ENCODE results near the gene DKK2.

DNA sequence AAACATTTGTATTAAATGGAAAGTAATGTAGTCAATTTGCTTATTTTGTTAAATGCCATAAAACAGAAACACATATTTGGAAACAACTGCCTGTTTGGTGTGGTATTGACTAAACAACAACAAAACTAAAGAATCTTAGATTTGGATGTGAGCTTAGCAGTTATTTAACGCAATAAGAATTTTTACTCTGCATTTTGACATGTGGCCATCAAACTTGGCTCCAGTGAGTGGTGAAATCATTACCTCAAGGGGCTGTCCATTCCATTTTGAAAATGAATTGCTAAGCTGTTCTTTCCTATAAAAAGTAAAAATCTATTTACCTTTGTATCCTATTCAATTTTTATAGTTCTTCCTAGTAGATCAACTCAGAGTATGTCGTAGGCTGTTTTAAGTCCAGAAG is 84.2 kb downstream of the DKK2 start:
- TF ChIP-seq, protein P1, sequence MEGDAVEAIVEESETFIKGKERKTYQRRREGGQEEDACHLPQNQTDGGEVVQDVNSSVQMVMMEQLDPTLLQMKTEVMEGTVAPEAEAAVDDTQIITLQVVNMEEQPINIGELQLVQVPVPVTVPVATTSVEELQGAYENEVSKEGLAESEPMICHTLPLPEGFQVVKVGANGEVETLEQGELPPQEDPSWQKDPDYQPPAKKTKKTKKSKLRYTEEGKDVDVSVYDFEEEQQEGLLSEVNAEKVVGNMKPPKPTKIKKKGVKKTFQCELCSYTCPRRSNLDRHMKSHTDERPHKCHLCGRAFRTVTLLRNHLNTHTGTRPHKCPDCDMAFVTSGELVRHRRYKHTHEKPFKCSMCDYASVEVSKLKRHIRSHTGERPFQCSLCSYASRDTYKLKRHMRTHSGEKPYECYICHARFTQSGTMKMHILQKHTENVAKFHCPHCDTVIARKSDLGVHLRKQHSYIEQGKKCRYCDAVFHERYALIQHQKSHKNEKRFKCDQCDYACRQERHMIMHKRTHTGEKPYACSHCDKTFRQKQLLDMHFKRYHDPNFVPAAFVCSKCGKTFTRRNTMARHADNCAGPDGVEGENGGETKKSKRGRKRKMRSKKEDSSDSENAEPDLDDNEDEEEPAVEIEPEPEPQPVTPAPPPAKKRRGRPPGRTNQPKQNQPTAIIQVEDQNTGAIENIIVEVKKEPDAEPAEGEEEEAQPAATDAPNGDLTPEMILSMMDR (IDR thresholded peaks at IDR 0.05): no peak
- TF ChIP-seq, protein P2, sequence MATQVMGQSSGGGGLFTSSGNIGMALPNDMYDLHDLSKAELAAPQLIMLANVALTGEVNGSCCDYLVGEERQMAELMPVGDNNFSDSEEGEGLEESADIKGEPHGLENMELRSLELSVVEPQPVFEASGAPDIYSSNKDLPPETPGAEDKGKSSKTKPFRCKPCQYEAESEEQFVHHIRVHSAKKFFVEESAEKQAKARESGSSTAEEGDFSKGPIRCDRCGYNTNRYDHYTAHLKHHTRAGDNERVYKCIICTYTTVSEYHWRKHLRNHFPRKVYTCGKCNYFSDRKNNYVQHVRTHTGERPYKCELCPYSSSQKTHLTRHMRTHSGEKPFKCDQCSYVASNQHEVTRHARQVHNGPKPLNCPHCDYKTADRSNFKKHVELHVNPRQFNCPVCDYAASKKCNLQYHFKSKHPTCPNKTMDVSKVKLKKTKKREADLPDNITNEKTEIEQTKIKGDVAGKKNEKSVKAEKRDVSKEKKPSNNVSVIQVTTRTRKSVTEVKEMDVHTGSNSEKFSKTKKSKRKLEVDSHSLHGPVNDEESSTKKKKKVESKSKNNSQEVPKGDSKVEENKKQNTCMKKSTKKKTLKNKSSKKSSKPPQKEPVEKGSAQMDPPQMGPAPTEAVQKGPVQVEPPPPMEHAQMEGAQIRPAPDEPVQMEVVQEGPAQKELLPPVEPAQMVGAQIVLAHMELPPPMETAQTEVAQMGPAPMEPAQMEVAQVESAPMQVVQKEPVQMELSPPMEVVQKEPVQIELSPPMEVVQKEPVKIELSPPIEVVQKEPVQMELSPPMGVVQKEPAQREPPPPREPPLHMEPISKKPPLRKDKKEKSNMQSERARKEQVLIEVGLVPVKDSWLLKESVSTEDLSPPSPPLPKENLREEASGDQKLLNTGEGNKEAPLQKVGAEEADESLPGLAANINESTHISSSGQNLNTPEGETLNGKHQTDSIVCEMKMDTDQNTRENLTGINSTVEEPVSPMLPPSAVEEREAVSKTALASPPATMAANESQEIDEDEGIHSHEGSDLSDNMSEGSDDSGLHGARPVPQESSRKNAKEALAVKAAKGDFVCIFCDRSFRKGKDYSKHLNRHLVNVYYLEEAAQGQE (IDR thresholded peaks at IDR 0.05): no peak
- TF ChIP-seq SMC3 (IDR thresholded peaks at IDR 0.05) (no peak), GATA3 (IDR thresholded peaks at IDR 0.05; ENCODE audit: borderline replicate concordance) (no peak), POLR2A (IDR thresholded peaks at IDR 0.05; ENCODE audit: low read length) (no peak), HOXB5 (CRISPR knock-in tag; IDR thresholded peaks at IDR 0.05) (no peak), JUN (IDR thresholded peaks at IDR 0.05) (no peak), ZSCAN20 (CRISPR knock-in tag; IDR thresholded peaks at IDR 0.05) (no peak), EP300 (IDR thresholded peaks at IDR 0.05) (no peak)
- TF ChIP-seq, protein P3, sequence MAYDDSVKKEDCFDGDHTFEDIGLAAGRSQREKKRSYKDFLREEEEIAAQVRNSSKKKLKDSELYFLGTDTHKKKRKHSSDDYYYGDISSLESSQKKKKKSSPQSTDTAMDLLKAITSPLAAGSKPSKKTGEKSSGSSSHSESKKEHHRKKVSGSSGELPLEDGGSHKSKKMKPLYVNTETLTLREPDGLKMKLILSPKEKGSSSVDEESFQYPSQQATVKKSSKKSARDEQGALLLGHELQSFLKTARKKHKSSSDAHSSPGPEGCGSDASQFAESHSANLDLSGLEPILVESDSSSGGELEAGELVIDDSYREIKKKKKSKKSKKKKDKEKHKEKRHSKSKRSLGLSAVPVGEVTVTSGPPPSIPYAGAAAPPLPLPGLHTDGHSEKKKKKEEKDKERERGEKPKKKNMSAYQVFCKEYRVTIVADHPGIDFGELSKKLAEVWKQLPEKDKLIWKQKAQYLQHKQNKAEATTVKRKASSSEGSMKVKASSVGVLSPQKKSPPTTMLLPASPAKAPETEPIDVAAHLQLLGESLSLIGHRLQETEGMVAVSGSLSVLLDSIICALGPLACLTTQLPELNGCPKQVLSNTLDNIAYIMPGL (CRISPR knock-in tag; IDR thresholded peaks at IDR 0.05; ENCODE audit: borderline replicate concordance): no peak
- TF ChIP-seq, protein P4, sequence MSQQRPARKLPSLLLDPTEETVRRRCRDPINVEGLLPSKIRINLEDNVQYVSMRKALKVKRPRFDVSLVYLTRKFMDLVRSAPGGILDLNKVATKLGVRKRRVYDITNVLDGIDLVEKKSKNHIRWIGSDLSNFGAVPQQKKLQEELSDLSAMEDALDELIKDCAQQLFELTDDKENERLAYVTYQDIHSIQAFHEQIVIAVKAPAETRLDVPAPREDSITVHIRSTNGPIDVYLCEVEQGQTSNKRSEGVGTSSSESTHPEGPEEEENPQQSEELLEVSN (IDR thresholded peaks at IDR 0.05; ENCODE audit: borderline replicate concordance, low read depth): no peak
- TF ChIP-seq, protein P5, sequence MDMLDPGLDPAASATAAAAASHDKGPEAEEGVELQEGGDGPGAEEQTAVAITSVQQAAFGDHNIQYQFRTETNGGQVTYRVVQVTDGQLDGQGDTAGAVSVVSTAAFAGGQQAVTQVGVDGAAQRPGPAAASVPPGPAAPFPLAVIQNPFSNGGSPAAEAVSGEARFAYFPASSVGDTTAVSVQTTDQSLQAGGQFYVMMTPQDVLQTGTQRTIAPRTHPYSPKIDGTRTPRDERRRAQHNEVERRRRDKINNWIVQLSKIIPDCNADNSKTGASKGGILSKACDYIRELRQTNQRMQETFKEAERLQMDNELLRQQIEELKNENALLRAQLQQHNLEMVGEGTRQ (IDR thresholded peaks at IDR 0.05): no peak
- TF ChIP-seq, protein P6, sequence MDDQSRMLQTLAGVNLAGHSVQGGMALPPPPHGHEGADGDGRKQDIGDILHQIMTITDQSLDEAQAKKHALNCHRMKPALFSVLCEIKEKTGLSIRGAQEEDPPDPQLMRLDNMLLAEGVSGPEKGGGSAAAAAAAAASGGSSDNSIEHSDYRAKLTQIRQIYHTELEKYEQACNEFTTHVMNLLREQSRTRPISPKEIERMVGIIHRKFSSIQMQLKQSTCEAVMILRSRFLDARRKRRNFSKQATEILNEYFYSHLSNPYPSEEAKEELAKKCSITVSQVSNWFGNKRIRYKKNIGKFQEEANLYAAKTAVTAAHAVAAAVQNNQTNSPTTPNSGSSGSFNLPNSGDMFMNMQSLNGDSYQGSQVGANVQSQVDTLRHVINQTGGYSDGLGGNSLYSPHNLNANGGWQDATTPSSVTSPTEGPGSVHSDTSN (IDR thresholded peaks at IDR 0.05): no peak

Measured in A549 (cell line).